ENCODE results near the gene RUNX1. TPM values are rescaled to one million over a fixed set of nuclear protein-coding genes. Genes with fewer than 3 reads are reported as not detected.

Gene RUNX1
- polyA plus RNA-seq, 1 experiment = 20.9 TPM

DNA sequence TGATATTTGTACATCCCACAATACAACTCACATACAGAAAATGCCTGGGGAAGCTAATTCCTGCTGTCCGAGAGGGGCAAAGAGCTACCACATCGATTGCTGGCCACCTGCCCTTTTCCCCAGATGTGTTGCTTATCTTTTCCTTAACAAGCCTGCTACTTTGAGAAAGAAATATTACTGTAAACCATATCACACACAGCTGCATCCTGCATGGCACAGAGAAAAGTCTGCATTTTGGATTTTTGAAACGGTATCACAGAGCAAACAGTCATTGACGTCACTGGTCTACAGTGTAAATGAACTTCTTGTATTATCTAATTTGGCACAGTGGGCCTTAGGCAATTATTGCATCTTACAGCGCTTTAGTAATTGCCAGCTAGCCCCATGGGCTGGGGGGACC lies 215.6 kb downstream of the RUNX1 start:
- DNase-seq (ENCODE audit: low read depth, low spot score) = no peak
- no peak for TF ChIP-seq CTCF (IDR thresholded peaks at IDR 0.05; ENCODE audit: low read depth, low read length)
- no peaks in the 10 kb centered on the region for H3K9me3 ChIP-seq (ENCODE audit: control insufficient read depth, insufficient read depth, low read length)
- ChIA-PET CTCF (no interaction called here), POLR2A (interaction anchor here (0.6 to 1.2 kb wide), 2 partner anchors 21 to 56 kb away, joined by 3 read pairs; no protein-coding TSS in a partner anchor)
- no peak overlapping the region for H3K27ac ChIP-seq (ENCODE audit: low read depth, low read length)
- H3K4me3 ChIP-seq (ENCODE audit: low read depth, low read length) = no peak overlapping the region
- H3K27me3 ChIP-seq (ENCODE audit: control insufficient read depth, insufficient read depth, low read length) = no peaks in the 10 kb centered on the region

DNA sequence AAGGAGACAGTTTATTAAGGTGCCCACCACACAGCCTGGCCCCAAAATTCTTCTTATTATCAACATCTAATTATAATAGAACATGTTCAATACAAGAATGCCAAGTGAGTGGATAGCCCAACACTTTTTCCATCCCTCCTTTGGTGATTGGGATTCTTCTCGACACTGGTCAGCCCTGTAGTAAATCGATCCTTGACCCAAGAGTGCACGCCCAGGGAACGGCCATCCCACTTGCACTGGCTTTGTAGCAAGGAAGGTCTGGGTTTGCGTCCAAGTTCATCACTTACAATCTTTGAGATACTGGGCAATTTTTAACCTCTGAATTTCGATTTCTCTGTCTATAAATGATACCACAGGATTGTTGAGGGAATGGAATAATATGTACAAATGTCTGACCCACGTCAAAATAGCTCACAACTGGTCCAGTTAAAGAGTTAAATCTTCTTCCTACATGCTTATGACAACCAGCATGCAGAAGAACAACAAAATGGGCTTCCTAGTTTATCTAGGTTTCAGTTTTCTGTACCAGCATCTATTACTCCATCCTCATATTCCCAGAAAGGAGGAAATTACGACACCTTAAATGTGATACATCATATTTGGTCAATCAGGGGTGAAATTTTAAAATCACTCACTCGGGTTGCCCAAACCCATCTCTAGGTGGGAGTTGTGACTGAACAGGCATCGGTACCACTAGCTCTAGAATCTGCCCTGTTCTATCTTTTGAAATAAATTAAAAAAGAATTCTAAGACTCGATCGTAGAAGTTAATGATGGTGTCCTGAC lies 218.5 kb downstream of the RUNX1 start:
- ChIA-PET CTCF (no interaction called here), POLR2A (no interaction called here)
- no peak for DNase-seq (ENCODE audit: low read depth, low spot score)
- TF ChIP-seq CTCF (IDR thresholded peaks at IDR 0.05; ENCODE audit: low read depth, low read length) = no peak
- Histone ChIP-seq H3K27me3 (ENCODE audit: control insufficient read depth, insufficient read depth, low read length) (no peaks in the 10 kb centered on the region), H3K4me3 (ENCODE audit: low read depth, low read length) (no peak overlapping the region), H3K27ac (ENCODE audit: low read depth, low read length) (no peak overlapping the region), H3K9me3 (ENCODE audit: control insufficient read depth, insufficient read depth, low read length) (no peaks in the 10 kb centered on the region; the same call in 1 of the 2 replicates)

GRCh38 chr21:34827445-34828235 lies 221.5 kb downstream of the RUNX1 start:
- Histone ChIP-seq H3K27me3 (ENCODE audit: control insufficient read depth, insufficient read depth, low read length) (no peaks in the 10 kb centered on the region), H3K27ac (ENCODE audit: low read depth, low read length) (no peak overlapping the region), H3K9me3 (ENCODE audit: control insufficient read depth, insufficient read depth, low read length) (no peaks in the 10 kb centered on the region; the same call in 1 of the 2 replicates), H3K4me3 (ENCODE audit: low read depth, low read length) (no peak overlapping the region)
- DNase-seq (ENCODE audit: low read depth, low spot score) = no peak
- POLR2A ChIA-PET = no interaction called here
- CTCF ChIA-PET = no interaction called here
- no peak for TF ChIP-seq CTCF (IDR thresholded peaks at IDR 0.05; ENCODE audit: low read depth, low read length)

DNA sequence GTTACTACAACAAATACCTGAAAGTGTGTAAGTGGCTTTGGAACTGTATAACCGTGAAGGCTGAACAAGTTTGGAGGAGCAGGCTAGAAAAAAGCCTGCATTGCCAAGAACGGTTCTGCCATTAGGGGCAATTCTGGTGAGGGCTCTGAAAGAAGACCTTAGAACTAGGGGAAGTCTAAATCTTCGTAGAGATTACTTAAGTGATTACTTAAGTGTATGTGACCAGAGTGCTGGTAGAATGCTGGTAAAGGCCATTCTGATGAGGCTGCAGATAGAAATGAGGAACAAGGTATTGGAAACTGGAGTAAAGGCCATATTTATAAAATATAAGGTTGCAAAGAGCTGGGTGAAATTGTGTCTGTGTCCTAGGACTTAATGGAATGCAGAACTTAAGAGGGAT lies 222.3 kb downstream of the RUNX1 start:
- Histone ChIP-seq H3K9me3 (ENCODE audit: control insufficient read depth, insufficient read depth, low read length) (no peaks in the 10 kb centered on the region; the same call in 1 of the 2 replicates), H3K27ac (ENCODE audit: low read depth, low read length) (no peak overlapping the region), H3K4me3 (ENCODE audit: low read depth, low read length) (no peak overlapping the region), H3K27me3 (ENCODE audit: control insufficient read depth, insufficient read depth, low read length) (no peaks in the 10 kb centered on the region)
- TF ChIP-seq CTCF (IDR thresholded peaks at IDR 0.05; ENCODE audit: low read depth, low read length) = no peak
- CTCF ChIA-PET = no interaction called here
- DNase-seq (ENCODE audit: low read depth, low spot score) = no peak
- POLR2A ChIA-PET = interaction anchor here (0.8 kb wide), 1 partner anchor 604 kb away, joined by 9 read pairs; no protein-coding TSS in a partner anchor

All from AG04450 (cell line).